ENCODE data around the gene RBM39.
"Not testable (repeated sequence)": the region's sequence is repeated elsewhere in the genome, so short reads cannot be mapped to it uniquely, and the experiment has no call there.

Gene RBM39

DNA sequence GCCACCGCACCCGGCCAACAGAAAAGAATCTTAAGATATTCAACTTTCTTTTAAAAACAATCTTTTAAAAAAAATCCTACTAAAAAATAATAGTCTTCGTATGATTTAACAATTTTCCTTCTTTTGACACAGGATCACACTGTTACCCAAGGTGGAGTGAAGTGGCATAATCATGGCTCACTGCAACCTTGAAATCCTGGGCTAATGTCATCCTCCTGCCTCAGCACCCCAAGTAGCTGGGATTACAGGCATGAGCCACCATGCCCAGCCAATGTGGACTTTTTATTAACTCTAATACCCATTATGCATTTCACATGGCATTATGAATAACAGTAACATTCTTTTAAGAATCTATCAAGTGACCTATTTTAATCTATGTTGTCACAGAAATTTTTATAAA lies 20.8 kb downstream of the RBM39 start:
- TF ChIP-seq, protein P1, sequence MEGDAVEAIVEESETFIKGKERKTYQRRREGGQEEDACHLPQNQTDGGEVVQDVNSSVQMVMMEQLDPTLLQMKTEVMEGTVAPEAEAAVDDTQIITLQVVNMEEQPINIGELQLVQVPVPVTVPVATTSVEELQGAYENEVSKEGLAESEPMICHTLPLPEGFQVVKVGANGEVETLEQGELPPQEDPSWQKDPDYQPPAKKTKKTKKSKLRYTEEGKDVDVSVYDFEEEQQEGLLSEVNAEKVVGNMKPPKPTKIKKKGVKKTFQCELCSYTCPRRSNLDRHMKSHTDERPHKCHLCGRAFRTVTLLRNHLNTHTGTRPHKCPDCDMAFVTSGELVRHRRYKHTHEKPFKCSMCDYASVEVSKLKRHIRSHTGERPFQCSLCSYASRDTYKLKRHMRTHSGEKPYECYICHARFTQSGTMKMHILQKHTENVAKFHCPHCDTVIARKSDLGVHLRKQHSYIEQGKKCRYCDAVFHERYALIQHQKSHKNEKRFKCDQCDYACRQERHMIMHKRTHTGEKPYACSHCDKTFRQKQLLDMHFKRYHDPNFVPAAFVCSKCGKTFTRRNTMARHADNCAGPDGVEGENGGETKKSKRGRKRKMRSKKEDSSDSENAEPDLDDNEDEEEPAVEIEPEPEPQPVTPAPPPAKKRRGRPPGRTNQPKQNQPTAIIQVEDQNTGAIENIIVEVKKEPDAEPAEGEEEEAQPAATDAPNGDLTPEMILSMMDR (IDR thresholded peaks at IDR 0.05; ENCODE audit: control extremely low read depth, extremely low read depth, low read depth, missing control alignments): no peak
- ChIA-PET CTCF (interaction anchor here (0.6 kb wide), 1 partner anchor 10 kb away, joined by 3 read pairs; no protein-coding TSS in a partner anchor), POLR2A (interaction anchor here (1.3 kb wide), 1 partner anchor 22 kb away, joined by 3 read pairs; the partner anchor contains the start of genes NFS1 and ROMO1)
- no peak for DNase-seq (ENCODE audit: extremely low spot score)

DNA sequence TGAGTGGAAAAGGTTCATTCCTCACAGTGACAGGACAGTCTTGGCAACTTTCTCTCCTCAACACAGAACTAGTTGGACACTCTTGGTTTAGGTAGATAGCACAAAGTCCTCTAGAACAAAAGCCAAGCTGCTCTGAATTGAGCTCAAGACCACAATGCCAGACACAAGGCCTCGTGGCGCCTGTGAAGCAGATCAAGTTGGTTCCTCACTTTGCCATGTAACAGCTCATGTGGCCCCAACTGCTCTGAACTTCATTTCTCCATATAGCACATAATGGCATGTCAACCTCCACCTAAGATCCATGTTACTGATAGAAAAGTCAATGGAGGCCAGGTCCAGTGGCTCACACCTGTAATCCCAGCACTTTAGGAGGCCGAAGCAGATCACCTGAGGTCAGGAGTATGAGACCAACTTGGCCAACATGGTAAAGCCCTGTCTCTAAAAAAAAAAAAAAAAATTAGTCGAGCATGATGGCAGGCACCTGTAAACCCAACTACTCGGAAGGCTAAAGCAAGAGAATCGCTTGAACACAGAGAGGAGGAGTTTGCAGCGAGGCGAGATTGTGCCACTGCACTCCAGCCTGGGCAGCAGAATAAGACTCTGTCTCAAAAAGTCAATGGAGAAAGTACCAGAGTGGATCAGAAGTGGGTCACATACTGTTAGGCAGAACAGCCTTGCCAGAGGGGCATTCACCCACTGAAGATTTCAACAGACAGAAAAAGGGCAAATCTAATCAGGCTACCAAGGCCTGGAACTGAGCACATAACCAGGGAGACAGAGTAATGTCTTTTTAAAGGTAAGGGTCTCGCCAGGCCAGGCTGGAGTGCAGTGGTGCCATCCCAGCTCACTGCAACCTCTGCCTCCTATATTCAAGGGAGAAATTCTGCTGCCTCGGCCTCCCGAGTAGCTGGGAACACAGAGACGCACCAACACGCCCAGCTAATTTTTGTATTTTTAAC lies 21.6 kb downstream of the RBM39 start:
- DNase-seq (ENCODE audit: extremely low spot score): no peak
- POLR2A ChIA-PET: interaction anchor here (0.9 to 2.4 kb wide), 7 partner anchors 8 to 99 kb away, joined by 3 to 19 read pairs (median 3); partner anchors contain the start of genes NFS1 and ROMO1
- TF ChIP-seq, protein P1 (IDR thresholded peaks at IDR 0.05; ENCODE audit: control extremely low read depth, extremely low read depth, low read depth, missing control alignments): no peak
- CTCF ChIA-PET: interaction anchor here (0.7 to 2.1 kb wide), 4 partner anchors 9 to 18 kb away, joined by 3 to 6 read pairs (median 4); no protein-coding TSS in a partner anchor

DNA sequence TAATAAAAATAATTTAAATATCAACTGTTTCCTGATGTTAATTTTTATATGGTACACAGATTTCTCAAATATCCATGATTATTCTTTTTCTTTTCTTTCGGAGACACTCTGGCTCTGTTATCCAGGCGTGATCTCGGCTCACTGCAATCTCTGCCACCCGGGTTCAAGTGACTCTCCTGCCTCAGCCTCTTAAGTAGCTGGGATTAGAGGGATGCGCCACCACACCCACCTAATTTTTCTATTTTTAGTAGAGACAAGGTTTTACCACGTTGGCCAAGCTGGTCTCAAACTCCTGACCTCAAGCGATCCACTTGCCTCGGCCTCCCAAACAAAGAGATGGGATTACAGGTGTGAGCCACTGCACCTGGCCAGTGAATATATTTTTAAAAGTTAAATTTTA lies 22.3 kb downstream of the RBM39 start:
- ChIA-PET CTCF (interaction anchor here (0.7 to 2.1 kb wide), 6 partner anchors 9 to 204 kb away, joined by 3 to 6 read pairs (median 3); partner anchors contain the start of gene RBM39), POLR2A (interaction anchor here (0.7 to 2.4 kb wide), 7 partner anchors 8 to 99 kb away, joined by 3 to 19 read pairs (median 4); no protein-coding TSS in a partner anchor)
- no peak for DNase-seq (ENCODE audit: extremely low spot score)
- TF ChIP-seq, protein P1 (IDR thresholded peaks at IDR 0.05; ENCODE audit: control extremely low read depth, extremely low read depth, low read depth, missing control alignments): no peak

DNA sequence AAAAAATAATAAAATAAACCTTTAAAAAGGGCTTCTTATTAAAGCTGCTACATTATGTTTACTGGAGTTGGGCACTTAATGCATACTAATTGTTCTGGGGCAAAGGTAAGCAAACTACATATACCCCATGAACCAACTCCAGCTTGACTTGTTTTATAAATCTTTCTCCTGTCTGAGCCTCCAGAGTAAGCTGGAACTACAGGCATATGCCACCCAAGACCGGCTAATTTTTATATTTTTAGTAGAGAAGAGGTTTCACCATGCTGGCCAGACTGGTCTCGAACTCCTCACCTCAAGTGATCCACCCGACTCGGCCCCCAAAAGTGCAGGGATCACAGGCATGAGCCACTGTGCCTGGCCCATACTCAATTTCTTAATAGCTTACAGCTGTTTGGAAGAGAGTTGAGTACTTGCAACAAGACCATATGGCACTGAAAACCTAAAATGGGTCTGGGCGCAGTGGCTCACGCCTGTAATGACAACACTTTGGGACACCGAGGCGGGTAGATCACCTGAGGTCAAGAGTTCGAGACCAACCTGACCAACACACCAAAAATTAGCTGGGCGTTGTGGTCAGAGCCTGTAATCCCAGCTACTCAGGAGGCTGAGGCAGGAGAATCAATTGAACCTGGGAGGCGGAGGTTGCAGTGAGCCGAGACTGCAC lies 23.0 kb downstream of the RBM39 start:
- DNase-seq (ENCODE audit: extremely low spot score): no peak
- CTCF ChIA-PET: interaction anchor here (0.7 to 2.1 kb wide), 8 partner anchors 9 to 203 kb away, joined by 3 to 6 read pairs (median 3); partner anchors contain the start of gene RBM39
- POLR2A ChIA-PET: interaction anchor here (0.5 to 2.4 kb wide), 13 partner anchors 8 to 221 kb away, joined by 3 to 19 read pairs (median 4); no protein-coding TSS in a partner anchor
- TF ChIP-seq, protein P1 (IDR thresholded peaks at IDR 0.05; ENCODE audit: control extremely low read depth, extremely low read depth, low read depth, missing control alignments): no peak

DNA sequence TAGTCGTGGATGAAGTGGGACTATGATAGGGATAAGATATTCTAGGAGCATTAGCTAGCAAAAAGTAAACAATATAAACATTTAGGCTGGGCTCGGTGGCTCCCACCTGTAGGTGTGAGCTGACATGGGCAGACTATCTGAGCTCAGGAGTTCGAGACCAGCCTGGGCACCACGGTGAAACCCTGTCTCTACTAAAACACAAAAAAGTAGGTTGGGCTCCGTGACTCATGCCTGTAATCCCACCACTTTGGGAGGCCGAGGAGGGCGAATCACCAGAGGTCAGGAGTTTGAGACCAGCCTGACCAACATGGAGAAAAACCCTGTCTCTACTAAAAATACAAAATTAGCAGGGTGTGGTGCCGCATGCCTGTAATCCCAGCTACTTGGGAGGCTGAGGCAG lies 23.7 kb downstream of the RBM39 start:
- ChIA-PET POLR2A (interaction anchor here (0.5 to 2.4 kb wide), 7 partner anchors 10 to 832 kb away, joined by 3 to 19 read pairs (median 4); no protein-coding TSS in a partner anchor), CTCF (interaction anchor here (0.8 to 2.1 kb wide), 3 partner anchors 8 to 13 kb away, joined by 3 to 6 read pairs (median 4); no protein-coding TSS in a partner anchor)
- not testable (repeated sequence) for DNase-seq (ENCODE audit: extremely low spot score)

DNA sequence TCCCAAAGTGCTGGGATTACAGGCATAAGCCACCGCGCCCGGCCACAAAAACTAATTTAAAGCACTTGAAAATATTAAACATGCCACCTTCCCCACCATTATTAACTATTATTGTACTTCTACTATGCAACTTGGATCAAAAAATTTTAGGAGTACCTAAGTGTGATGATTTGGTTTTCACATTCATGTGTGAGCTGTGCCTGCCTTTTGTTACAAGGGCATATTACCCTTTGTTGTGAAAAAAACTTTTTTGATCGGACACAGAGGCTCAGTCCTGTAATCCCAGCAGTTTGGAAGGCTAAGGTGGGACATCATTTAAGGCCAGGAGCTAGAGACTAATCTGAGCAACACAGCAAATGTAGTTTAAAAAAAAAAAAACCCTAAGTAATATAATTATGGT lies 25.7 kb downstream of the RBM39 start:
- POLR2A ChIA-PET: interaction anchor here (0.6 to 0.7 kb wide), 2 partner anchors 11 to 26 kb away, joined by 3 read pairs; no protein-coding TSS in a partner anchor
- CTCF ChIA-PET: no interaction called here
- TF ChIP-seq, protein P1 (IDR thresholded peaks at IDR 0.05; ENCODE audit: control extremely low read depth, extremely low read depth, low read depth, missing control alignments): no peak
- no peak for DNase-seq (ENCODE audit: extremely low spot score)

Data from GM10248 (cell line).